GM12874 (cell line): Measurements from ENCODE around the gene SLC39A6.

Source experiments
- TF ChIP-seq, protein P1 (sequence below): IDR thresholded peaks from 2 replicates; pipeline ENCODE4 v1.5.1; 2011; ENCODE audit warnings: low read depth, mild to moderate bottlenecking, control low read depth, low read length, moderate library complexity; ENCODE audit not compliant: insufficient read depth

SLC39A6 gene

GRCh38 chr18:36109737-36110136 lies 19.4 kb downstream of the SLC39A6 start:
- TF ChIP-seq, protein P1, sequence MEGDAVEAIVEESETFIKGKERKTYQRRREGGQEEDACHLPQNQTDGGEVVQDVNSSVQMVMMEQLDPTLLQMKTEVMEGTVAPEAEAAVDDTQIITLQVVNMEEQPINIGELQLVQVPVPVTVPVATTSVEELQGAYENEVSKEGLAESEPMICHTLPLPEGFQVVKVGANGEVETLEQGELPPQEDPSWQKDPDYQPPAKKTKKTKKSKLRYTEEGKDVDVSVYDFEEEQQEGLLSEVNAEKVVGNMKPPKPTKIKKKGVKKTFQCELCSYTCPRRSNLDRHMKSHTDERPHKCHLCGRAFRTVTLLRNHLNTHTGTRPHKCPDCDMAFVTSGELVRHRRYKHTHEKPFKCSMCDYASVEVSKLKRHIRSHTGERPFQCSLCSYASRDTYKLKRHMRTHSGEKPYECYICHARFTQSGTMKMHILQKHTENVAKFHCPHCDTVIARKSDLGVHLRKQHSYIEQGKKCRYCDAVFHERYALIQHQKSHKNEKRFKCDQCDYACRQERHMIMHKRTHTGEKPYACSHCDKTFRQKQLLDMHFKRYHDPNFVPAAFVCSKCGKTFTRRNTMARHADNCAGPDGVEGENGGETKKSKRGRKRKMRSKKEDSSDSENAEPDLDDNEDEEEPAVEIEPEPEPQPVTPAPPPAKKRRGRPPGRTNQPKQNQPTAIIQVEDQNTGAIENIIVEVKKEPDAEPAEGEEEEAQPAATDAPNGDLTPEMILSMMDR, result no peak

DNA sequence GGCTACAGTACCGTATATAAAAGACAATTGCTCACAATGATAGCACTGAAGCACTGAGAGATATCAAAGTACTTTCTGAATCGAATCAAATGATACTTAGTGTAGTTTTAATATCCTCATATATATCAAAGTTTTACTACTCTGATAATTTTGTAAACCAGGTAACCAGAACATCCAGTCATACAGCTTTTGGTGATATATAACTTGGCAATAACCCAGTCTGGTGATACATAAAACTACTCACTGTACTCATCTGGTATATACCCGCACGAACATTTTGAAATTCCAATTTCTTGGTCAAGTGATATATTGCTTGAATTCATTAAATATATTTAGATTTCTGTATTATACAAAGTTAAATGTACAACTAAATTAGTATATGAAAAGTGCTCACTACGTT lies 20.5 kb downstream of the SLC39A6 start:
- TF ChIP-seq, protein P1, result no peak

- TF ChIP-seq, protein P1, result no peak
These were observed 20.9 kb downstream of the SLC39A6 start for GRCh38 chr18:36108196-36108595.

- TF ChIP-seq, protein P1, result no peak
These were observed 21.7 kb downstream of the SLC39A6 start for GRCh38 chr18:36107477-36107876.

DNA sequence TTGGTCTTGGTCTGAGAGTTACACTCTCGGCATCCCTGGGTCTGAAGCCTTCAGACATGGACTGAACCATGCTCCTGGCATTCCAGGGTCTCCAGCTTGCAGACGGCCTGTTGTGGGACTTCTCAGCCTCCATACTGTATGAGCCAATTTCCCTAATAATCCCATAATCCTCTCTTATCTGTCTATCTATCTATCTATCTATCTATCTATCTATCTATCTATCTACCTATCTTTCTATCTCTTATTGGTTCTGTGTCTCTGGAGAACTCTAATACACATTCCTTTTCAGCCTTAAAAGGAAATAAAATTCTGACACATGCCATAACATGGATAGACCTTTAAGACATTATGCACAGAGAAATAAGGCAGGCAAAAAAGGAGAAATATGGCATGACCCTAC lies 24.4 kb downstream of the SLC39A6 start:
- TF ChIP-seq, protein P1, result no peak

- TF ChIP-seq, protein P1, result no peak
These were observed 27.2 kb downstream of the SLC39A6 start for GRCh38 chr18:36101943-36102342.

DNA sequence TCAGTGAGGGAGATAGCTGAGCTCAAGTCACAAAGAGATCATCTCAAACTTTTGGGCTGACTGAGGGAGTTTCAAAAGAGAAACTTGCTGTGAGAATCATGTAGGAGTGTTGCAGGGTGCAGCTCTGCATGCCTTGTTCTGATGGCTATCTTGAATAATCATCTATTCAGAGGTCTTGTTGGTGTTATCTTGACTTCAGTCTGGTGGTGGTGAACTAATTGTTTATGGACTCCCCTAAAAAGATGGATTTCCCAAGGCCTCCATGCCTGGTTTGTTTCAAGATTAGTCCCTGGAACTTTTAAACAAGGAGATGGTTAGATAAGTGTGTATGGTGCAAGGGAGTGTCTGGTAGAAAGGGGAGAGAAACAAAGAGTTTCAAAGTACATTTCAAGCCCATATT lies 29.8 kb downstream of the SLC39A6 start:
- TF ChIP-seq, protein P1, result no peak

DNA sequence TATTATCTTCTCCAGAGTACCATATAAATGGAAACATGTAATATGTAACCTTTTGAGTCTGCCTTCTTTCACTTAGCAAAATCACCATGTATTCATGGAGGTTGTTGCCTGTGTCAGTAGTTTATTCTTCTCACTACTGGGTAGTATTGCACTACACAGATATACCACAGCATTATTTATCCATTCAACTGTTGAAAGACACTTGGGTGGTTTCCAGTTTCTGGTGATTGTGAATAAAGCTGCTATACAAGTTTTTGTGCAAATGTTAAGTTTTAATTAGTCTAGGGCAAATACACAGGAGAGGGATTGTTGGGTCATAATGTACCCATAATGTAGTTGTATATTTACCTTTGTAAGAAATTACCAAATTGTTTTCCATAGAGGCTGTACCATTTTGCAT lies 32.2 kb downstream of the SLC39A6 start:
- TF ChIP-seq, protein P1, result no peak
